ENCODE data around the gene MKNK2. TPM values are rescaled to one million over a fixed set of nuclear protein-coding genes. Genes with fewer than 3 reads are reported as not detected.

The MKNK2 gene
- total and polyA plus RNA-seq, 2 of the 13 experiments (the other 11 are each of a cell fraction or from before 2014, with no cell fraction given) = 44.9 to 112 TPM

DNA sequence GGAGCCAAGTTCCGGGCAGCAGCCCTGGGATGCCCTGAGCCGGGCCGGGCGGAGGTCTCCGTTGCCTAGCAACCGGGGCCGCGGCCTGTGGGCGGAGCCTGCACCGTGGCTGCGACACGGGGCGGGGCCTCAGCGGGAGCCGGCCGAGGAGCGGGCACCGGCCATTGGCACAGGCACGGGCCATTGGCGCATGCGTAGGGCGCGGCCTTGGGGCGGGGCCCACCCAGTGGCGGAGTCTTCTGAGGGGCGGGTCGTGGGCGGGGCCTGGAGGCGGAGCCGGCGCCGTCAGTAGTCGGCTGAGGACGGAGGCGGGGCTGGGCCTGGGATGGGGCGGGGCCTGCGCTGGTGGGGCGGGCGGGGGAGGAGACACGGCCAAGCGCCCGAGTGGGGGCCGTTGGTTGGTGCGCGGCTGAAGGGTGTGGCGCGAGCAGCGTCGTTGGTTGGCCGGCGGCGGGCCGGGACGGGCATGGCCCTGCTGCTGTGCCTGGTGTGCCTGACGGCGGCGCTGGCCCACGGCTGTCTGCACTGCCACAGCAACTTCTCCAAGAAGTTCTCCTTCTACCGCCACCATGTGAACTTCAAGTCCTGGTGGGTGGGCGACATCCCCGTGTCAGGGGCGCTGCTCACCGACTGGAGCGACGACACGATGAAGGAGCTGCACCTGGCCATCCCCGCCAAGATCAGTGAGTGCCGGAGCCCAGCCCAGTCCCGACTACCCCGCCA is 45.6 kb upstream of the MKNK2 start, which contains the start of gene IZUMO4 (continued):
- TF ChIP-seq NONO (IDR thresholded peaks at IDR 0.05) (no peak), NONO (CRISPR knock-in tag; conservative IDR thresholded peaks at IDR 0.05) (no peak; the same call in 1 of the 2 replicates), AGO2 (optimal IDR thresholded peaks at IDR 0.05; ENCODE audit: low read depth, low read length) (peak; percentile 47), YY1 (IDR thresholded peaks at IDR 0.05; ENCODE audit: insufficient read depth, insufficient replicate concordance, low read depth, low read length) (peak; percentile 62), FOSL2 (CRISPR knock-in tag; IDR thresholded peaks at IDR 0.05) (0 out of 2 replicates have a peak, but pooled peaks have one; percentile 3)

DNA sequence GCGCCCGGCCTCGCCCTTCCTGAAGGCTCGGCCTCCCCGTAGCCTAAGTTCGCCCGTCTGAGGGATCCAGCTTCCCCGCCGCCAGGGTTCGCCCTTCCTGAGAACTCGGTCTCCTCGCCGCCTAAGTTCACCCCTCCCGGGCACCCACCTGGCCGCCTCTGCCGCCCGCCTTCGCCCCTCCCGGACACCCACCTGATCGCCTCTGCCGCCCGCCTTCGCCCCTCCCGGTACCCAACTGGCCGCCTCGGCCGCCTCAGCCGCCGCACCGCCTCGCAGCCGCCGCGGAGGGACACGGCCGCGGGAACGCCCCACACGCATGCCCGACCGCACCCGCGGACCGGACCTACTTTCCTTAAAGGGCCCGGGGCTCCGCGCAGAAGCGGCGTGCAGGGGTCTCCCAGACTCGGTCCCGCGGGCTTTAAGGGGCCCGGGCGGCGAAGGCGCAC is 45.0 kb upstream of the MKNK2 start, which contains the start of gene MOB3A:
MOB3A (minus strand) TSS at position 293 of the 446 bp plus-strand sequence. CDS start 17,766 bp downstream, outside the sequence.
- H4K20me1 ChIP-seq (ENCODE audit: insufficient read depth, low read length) = no peaks in the 10 kb centered on the region
- in situ Hi-C loops (cut with HindIII; ENCODE audit: extremely low pct_ligation_motif_present, low pct_unique_long_range_greater_than_20kb) = no loop called here
- peaks cover 8 to 16% of the 10 kb centered on the region in 2 experiments; a peak in 4 of 5 replicates for H3K36me3 ChIP-seq (replicated peaks in 1 of 2; ENCODE audit: control insufficient read depth in 1 of 2, insufficient read depth in 2 of 2, low read length in 2 of 2)
- ChIA-PET CTCF (ENCODE audit: low intra/inter-chr PET ratio, low total read pairs) (no interaction called here), POLR2A (no interaction called here)
- H3K79me2 ChIP-seq (ENCODE audit: insufficient read depth, low read length) = peaks cover 7% of the 10 kb centered on the region
- peak within 1 kb of the TSS; percentile 73 to 86 (median 81) for H3K4me3 ChIP-seq (replicated peaks in 1 of 3; ENCODE audit: insufficient read depth in 1 of 3, low read depth in 2 of 3, low read length in 3 of 3)
- H3K4me2 ChIP-seq (ENCODE audit: low read depth, low read length) = peak within 1 kb of the TSS; percentile 99
- FAIRE-seq (no peak), DNase-seq (ENCODE audit: low spot score) (peak; percentile 79), ATAC-seq (peak; percentile 39)
- H3K9ac ChIP-seq (ENCODE audit: insufficient read depth, low read depth, low read length) = peak within 1 kb of the TSS; percentile 77
- H3K9me3 ChIP-seq (ENCODE audit: low read length) = no peaks in the 10 kb centered on the region
- intact Hi-C loops (cut with micrococcal nuclease; ENCODE audit: unreplicated experiment) = no loop called here
- H3K27me3 ChIP-seq (ENCODE audit: control insufficient read depth in 1 of 2, insufficient read depth in 2 of 2, low read length in 2 of 2) = no peaks in the 10 kb centered on the region
- no peak within 1 kb of the TSS for H2AFZ ChIP-seq (ENCODE audit: low read length)
- WGBS (ENCODE audit: low lambda C conversion rate) = under 1% methylated on average over 41 of the region's 56 CpGs
- peak within 1 kb of the TSS; percentile 83 for H3K27ac ChIP-seq (ENCODE audit: extremely low read length, insufficient read depth, low read length)
- BruUV-seq (replicated peaks) = no TSS peak
- H3K4me1 ChIP-seq (ENCODE audit: insufficient read depth, low read length) = peaks cover 25% of the 10 kb centered on the region
- TF ChIP-seq ERF (CRISPR knock-in tag; IDR thresholded peaks at IDR 0.05) = peak; percentile 66; the same call in 1 of the 2 replicates
- no peak for TF ChIP-seq ZFP62 (CRISPR knock-in tag; IDR thresholded peaks at IDR 0.05)
- TF ChIP-seq, protein P1, sequence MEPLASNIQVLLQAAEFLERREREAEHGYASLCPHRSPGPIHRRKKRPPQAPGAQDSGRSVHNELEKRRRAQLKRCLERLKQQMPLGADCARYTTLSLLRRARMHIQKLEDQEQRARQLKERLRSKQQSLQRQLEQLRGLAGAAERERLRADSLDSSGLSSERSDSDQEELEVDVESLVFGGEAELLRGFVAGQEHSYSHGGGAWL (CRISPR knock-in tag; IDR thresholded peaks at IDR 0.05) = no peak; the same call in 1 of the 2 replicates
- TF ChIP-seq ZFP41 (CRISPR knock-in tag; IDR thresholded peaks at IDR 0.05; ENCODE audit: borderline replicate concordance) = no peak
- TF ChIP-seq YEATS2 (CRISPR knock-in tag; IDR thresholded peaks at IDR 0.05; ENCODE audit: borderline replicate concordance) = peak; percentile 82
- TF ChIP-seq ZBTB7A (CRISPR knock-in tag; IDR thresholded peaks at IDR 0.05) = no peak
- peak; percentile 89 for TF ChIP-seq HOXA3 (CRISPR knock-in tag; IDR thresholded peaks at IDR 0.05)
- TF ChIP-seq ZMYM4 (CRISPR knock-in tag; IDR thresholded peaks at IDR 0.05) = no peak
- no peak for TF ChIP-seq HNF4G (IDR thresholded peaks at IDR 0.05; ENCODE audit: borderline replicate concordance, low read depth, low read length)
- TF ChIP-seq HNF4G (CRISPR knock-in tag; IDR thresholded peaks at IDR 0.05; ENCODE audit: borderline replicate concordance, low read depth) = no peak
- peak; percentile 71 for TF ChIP-seq TAF1 (CRISPR knock-in tag; IDR thresholded peaks at IDR 0.05)
- TF ChIP-seq ARNT2 (CRISPR knock-in tag; IDR thresholded peaks at IDR 0.05; ENCODE audit: low read depth) = peak; percentile 64
- no peak for TF ChIP-seq FOXJ3 (CRISPR knock-in tag; IDR thresholded peaks at IDR 0.05; ENCODE audit: borderline replicate concordance)
- no peak for TF ChIP-seq ZNF207 (IDR thresholded peaks at IDR 0.05; ENCODE audit: borderline replicate concordance)
- TF ChIP-seq ATAD3A (CRISPR knock-in tag; IDR thresholded peaks at IDR 0.05) = no peak
- no peak for TF ChIP-seq FIP1L1 (IDR thresholded peaks at IDR 0.05; ENCODE audit: borderline replicate concordance, insufficient read depth, low read depth, low read length)
- TF ChIP-seq ZNF468 (CRISPR knock-in tag; IDR thresholded peaks at IDR 0.05) = no peak
- TF ChIP-seq, protein P2, sequence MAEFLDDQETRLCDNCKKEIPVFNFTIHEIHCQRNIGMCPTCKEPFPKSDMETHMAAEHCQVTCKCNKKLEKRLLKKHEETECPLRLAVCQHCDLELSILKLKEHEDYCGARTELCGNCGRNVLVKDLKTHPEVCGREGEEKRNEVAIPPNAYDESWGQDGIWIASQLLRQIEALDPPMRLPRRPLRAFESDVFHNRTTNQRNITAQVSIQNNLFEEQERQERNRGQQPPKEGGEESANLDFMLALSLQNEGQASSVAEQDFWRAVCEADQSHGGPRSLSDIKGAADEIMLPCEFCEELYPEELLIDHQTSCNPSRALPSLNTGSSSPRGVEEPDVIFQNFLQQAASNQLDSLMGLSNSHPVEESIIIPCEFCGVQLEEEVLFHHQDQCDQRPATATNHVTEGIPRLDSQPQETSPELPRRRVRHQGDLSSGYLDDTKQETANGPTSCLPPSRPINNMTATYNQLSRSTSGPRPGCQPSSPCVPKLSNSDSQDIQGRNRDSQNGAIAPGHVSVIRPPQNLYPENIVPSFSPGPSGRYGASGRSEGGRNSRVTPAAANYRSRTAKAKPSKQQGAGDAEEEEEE (CRISPR knock-in tag; IDR thresholded peaks at IDR 0.05; ENCODE audit: borderline replicate concordance) = no peak
- TF ChIP-seq MTF1 (CRISPR knock-in tag; IDR thresholded peaks at IDR 0.05) = no peak

All from HepG2 (cell line).